NCI-H187 treated with DMSO at 0.1 percent for 48 hours (cell line): Measurements from ENCODE around the gene TUBB4A.
"Not testable (repeated sequence)": the region's sequence is repeated elsewhere in the genome, so short reads cannot be mapped to it uniquely, and the experiment has no call there.

Experiments
- DNase-seq: peaks from one replicate; lab custom pipeline; 2025; lab: John Stamatoyannopoulos, UW

The TUBB4A gene

GRCh38 chr19:6501740-6502648 is at the start of gene TUBB4A:
TUBB4A (minus strand) TSS chr19:6502309; CDS start chr19:6502212, 97 bp downstream.
- DNase-seq = no peak

- no peak for DNase-seq
Observed at GRCh38 chr19:6551091-6551490, 49.0 kb upstream of the TUBB4A start.

- DNase-seq = not testable (repeated sequence)
Observed at GRCh38 chr19:6550679-6551078, 48.6 kb upstream of the TUBB4A start.

GRCh38 chr19:6543866-6544347 is 41.8 kb upstream of the TUBB4A start:
- DNase-seq = no peak

GRCh38 chr19:6540918-6541689 is 39.0 kb upstream of the TUBB4A start:
- no peak for DNase-seq

DNA sequence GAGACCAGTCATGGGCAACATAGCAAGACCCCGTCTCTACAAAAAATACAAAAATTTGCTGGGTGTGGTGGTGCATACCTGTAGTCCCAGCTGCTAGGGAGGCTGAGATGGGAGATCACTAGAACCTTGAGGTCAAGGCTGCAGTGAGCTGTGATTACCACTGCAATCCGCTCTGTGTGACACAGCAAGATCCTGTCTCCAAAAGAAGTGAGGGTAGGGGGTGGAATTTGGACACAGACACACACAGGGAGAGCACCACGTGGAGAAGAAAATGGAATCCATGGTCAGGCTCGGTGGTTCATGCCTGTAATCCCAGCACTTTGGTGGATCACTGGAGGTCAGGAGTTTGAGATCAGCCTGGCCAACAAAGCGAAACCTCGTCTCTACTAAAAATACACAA is 37.4 kb upstream of the TUBB4A start:
- DNase-seq = no peak

DNA sequence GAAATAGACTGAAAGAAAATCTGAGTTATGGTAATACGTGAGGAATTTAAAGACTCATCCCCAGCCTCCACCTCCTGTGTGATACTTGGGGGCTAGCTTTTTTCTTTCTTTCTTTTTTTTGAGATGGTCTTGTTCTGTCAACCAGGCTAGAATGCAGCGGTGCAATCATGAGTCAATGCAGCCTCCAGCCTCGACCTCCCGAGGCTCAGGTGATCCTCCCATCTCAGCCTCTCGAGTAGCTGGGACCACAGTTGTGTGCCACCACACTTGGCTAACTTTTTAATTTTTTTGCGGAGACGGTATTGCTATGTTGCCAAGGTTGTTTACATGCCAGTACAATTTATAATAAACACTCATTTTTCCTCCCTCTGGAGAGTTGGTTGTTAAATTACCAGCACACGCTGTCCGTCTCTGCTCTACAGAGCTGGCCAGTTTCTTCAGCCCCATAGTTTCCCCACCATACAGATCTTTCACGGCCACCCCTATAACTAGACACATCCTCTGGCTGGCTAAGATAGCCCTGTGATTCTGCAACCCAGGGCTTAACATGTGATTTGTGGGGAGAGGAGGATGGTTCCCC is 33.5 kb upstream of the TUBB4A start:
- no peak for DNase-seq

- DNase-seq = no peak
Observed at GRCh38 chr19:6534451-6535093, 32.5 kb upstream of the TUBB4A start.

GRCh38 chr19:6533746-6534418 is 31.8 kb upstream of the TUBB4A start:
- no peak for DNase-seq

DNA sequence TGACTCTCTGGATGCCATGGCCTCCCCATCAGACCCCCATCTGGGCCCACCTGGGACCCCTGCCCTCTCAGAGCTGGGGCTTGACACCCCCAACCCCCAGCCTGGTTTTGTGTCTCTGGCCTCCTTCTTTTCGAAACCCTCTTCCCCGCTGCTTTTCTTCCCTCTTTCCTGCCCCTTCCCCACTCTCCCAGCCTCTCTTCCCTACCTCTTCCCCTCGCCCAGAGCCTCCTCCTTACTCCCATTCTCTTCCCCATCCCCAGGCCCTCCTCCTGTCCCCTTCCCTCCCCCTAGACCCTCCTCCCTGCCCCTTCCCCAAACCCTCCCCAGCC is 30.9 kb upstream of the TUBB4A start:
- no peak for DNase-seq

DNA sequence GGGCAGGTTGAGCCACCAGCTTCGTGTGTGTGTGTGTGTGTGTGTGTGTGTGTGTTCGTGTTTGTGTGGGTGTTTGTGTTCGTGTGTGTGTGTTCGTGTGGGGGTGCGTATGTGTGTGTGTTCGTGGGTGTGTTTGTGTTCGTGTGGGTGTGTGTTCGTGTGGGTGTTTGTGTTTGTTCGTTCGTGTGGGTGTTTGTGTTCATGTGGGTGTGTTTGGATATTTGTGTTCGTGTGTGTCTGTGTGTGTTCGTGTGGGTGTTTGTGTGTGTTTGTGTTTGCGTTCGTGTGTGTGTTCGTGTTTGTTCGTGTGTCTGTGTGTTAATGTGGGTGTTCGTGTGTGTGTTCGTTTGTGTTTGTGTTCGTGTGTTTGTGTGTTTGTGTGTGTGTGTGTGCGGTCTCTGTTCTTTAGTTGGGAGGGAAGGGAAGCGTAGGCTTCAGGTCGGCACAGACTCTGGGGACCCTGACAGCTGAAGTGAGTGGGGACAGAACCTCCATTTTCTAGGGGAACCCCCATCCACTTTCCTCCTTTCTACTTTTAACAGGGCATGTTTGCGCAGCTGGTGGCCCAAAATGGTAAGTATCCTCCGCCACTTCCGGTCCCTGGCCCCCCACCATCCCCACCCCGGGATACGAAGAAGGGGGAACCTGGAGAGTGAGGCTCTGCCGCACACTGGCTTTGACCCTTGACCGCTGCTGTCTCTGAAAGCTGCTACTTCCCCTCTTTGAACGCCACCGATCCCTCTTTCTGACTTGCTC is 30.3 kb upstream of the TUBB4A start:
- no peak for DNase-seq

DNA sequence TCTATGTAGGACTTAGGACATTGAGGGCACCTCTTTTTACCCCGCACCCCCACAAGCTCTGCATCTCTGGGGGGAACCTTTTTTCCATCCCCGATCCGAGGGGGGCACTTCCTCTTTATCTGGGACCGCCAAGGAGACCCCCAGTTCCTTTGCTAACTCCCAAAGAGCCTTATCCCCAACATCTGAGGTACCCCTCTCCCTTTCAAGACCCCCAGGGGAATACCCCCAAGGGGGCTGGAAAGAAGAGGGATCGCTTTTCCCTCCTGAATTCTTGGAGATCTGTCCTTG is 29.8 kb upstream of the TUBB4A start:
- DNase-seq = no peak

DNA sequence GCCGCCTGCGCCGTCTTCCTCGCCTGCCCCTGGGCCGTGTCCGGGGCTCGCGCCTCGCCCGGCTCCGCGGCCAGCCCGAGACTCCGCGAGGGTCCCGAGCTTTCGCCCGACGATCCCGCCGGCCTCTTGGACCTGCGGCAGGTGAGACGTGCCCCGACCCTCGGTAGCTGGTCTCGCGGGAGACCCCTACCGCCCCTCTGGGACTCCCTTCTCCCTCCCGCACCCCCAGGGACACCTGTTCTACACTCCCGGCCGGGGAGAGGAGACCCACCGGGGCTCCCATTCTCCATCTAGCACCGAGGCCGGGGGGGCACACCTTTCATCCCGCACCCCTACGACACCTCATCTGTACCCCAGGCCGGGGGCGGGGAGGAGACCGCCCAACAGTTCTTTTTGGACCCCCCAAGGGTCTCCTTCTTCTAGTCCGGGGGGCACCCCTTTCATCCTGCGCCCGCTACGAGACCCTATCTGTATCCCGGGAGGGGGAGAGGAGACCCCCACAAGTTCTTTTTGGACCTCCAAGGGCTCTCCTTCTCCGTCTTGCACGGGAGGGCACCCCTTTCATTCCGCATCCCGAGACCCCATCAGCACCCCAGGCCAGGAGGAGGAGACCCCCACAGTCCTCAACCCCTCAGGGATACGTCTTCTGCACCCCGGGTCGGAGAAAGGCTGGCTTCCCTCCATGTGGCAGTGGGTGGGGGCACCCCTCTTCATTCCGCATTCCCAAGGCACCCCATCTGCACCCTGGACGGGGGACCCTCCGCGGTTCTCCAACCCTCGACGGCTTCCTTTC is 29.2 kb upstream of the TUBB4A start:
- no peak for DNase-seq

GRCh38 chr19:6530386-6531162 is 28.5 kb upstream of the TUBB4A start, which contains the start of gene TNFSF9:
TNFSF9 (plus strand) TSS chr19:6531026; CDS start chr19:6531037, 11 bp downstream.
- no peak for DNase-seq

- no peak for DNase-seq
Observed at GRCh38 chr19:6529937-6530385, 27.9 kb upstream of the TUBB4A start.

GRCh38 chr19:6529351-6529750 is 27.2 kb upstream of the TUBB4A start:
- DNase-seq = no peak

GRCh38 chr19:6528544-6529121 is 26.5 kb upstream of the TUBB4A start:
- DNase-seq = no peak

- no peak for DNase-seq
Observed at GRCh38 chr19:6527893-6528543, 25.9 kb upstream of the TUBB4A start.
